ENCODE results near the gene FAM43B. TPM values are rescaled to one million over a fixed set of nuclear protein-coding genes. Genes with fewer than 3 reads are reported as not detected.

The FAM43B gene
- total RNA-seq, 2 experiments from 2014 or later = not detected

DNA sequence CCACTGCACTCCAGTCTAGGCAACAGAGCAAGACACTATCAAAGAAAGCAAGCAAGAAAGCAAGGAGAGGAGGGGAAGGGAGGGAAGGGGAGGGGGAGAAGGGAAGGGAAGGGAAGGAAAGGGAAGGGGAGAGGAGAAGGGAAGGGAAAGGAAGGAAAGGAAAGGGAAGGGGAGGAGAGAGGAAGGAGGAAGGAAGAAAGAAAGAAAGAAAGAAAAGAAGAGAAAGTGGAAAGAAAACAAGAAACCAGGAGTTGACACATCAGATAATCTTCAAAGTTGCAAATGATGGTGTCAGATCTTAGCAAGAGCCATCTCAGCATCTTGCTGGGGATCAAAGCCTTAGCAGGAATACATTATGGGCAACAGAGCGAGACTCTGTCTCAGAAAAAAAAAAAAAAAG is 21.6 kb downstream of the FAM43B start:
- H4K20me1 ChIP-seq (ENCODE audit: insufficient read depth, low read length) = no peaks in the 10 kb centered on the region
- H3K27ac ChIP-seq (ENCODE audit: low read depth, low read length, poor library complexity, severe bottlenecking) = no peak overlapping the region
- H2AFZ ChIP-seq (ENCODE audit: low read length) = no peak overlapping the region
- H3K36me3 ChIP-seq (ENCODE audit: insufficient read depth, low read length) = no peaks in the 10 kb centered on the region
- H3K4me2 ChIP-seq (ENCODE audit: low read length) = no peak overlapping the region
- no peak for DNase-seq (ENCODE audit: low spot score)
- TF ChIP-seq, protein P1, sequence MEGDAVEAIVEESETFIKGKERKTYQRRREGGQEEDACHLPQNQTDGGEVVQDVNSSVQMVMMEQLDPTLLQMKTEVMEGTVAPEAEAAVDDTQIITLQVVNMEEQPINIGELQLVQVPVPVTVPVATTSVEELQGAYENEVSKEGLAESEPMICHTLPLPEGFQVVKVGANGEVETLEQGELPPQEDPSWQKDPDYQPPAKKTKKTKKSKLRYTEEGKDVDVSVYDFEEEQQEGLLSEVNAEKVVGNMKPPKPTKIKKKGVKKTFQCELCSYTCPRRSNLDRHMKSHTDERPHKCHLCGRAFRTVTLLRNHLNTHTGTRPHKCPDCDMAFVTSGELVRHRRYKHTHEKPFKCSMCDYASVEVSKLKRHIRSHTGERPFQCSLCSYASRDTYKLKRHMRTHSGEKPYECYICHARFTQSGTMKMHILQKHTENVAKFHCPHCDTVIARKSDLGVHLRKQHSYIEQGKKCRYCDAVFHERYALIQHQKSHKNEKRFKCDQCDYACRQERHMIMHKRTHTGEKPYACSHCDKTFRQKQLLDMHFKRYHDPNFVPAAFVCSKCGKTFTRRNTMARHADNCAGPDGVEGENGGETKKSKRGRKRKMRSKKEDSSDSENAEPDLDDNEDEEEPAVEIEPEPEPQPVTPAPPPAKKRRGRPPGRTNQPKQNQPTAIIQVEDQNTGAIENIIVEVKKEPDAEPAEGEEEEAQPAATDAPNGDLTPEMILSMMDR (conservative IDR thresholded peaks at IDR 0.05; ENCODE audit: low read length) = no peak
- TF ChIP-seq EZH2phosphoT487 (IDR thresholded peaks at IDR 0.05; ENCODE audit: borderline replicate concordance, low read depth, low read length) = no peak
- ChIA-PET POLR2A (interaction anchor here (0.6 kb wide), 1 partner anchor 848 kb away, joined by 6 read pairs; no protein-coding TSS in a partner anchor), CTCF (ENCODE audit: unreplicated experiment) (interaction anchor here (0.5 kb wide), 1 partner anchor 22 kb away, joined by 3 read pairs; no protein-coding TSS in a partner anchor)
- intact Hi-C loops (cut with micrococcal nuclease; ENCODE audit: unreplicated experiment) = loop anchor here (2.0 kb wide), 1 partner anchor 59 kb away; the partner anchor contains the start of gene PINK1
- H3K4me1 ChIP-seq (ENCODE audit: insufficient read depth, low read length, poor library complexity, severe bottlenecking) = no peaks in the 10 kb centered on the region
- H3K9me2 ChIP-seq (ENCODE audit: insufficient read depth, low read length) = no peaks in the 10 kb centered on the region
- peaks cover 6% of the 10 kb centered on the region; the same call in 1 of the 2 replicates for H3K9me3 ChIP-seq (ENCODE audit: low read length)
- no peaks in the 10 kb centered on the region for H3K79me2 ChIP-seq (ENCODE audit: insufficient read depth, low read depth, low read length)
- BruUV-seq (replicated peaks) = no TSS peak
- H3K4me3 ChIP-seq (ENCODE audit: low read depth, low read length, poor library complexity, severe bottlenecking) = no peak overlapping the region

GRCh38 chr1:20574686-20575540 is 22.5 kb downstream of the FAM43B start:
- Histone ChIP-seq H2AFZ (ENCODE audit: low read length) (no peak overlapping the region), H3K9me2 (ENCODE audit: insufficient read depth, low read length) (no peaks in the 10 kb centered on the region), H3K9me3 (ENCODE audit: low read length) (no peaks in the 10 kb centered on the region), H4K20me1 (ENCODE audit: insufficient read depth, low read length) (no peaks in the 10 kb centered on the region), H3K27ac (ENCODE audit: low read depth, low read length, poor library complexity, severe bottlenecking) (no peak overlapping the region), H3K4me2 (ENCODE audit: low read length) (no peak overlapping the region), H3K4me1 (ENCODE audit: insufficient read depth, low read length, poor library complexity, severe bottlenecking) (no peaks in the 10 kb centered on the region), H3K79me2 (ENCODE audit: insufficient read depth, low read depth, low read length) (no peaks in the 10 kb centered on the region), H3K4me3 (ENCODE audit: low read depth, low read length, poor library complexity, severe bottlenecking) (no peak overlapping the region), H3K36me3 (ENCODE audit: insufficient read depth, low read length) (no peaks in the 10 kb centered on the region)
- DNase-seq (ENCODE audit: low spot score) = peak; percentile 52
- TF ChIP-seq, protein P1 (conservative IDR thresholded peaks at IDR 0.05; ENCODE audit: low read length) = peak; percentile 81
- no peak for TF ChIP-seq EZH2phosphoT487 (IDR thresholded peaks at IDR 0.05; ENCODE audit: borderline replicate concordance, low read depth, low read length)
- ChIA-PET POLR2A (no interaction called here), CTCF (ENCODE audit: unreplicated experiment) (interaction anchor here (0.5 to 0.6 kb wide), 2 partner anchors 21 to 59 kb away, joined by 3 to 11 read pairs; no protein-coding TSS in a partner anchor)
- intact Hi-C loops (cut with micrococcal nuclease; ENCODE audit: unreplicated experiment) = loop anchor here (1.0 to 2.0 kb wide), 2 partner anchors 58 to 65 kb away; partner anchors contain the start of gene PINK1
- BruUV-seq (replicated peaks) = no TSS peak

All from OCI-LY7 (cell line).